GM18511 (cell line): ENCODE results near the gene LY6G5C.

Source experiments
- ATAC-seq: cut with Tn5 transposase; IDR thresholded peaks from one replicate; pipeline ENCODE4 v1.9.1; 2021; ENCODE audit warnings: mild to moderate bottlenecking, moderate library complexity; ENCODE audit not compliant: unreplicated experiment

The LY6G5C gene

GRCh38 chr6:31663126-31663960 lies 17.5 kb downstream of the LY6G5C start:
- no peak for ATAC-seq

GRCh38 chr6:31662124-31662723 lies 18.6 kb downstream of the LY6G5C start:
- no peak for ATAC-seq

GRCh38 chr6:31661262-31662123 lies 19.4 kb downstream of the LY6G5C start:
- ATAC-seq: no peak

GRCh38 chr6:31660381-31661261 lies 20.2 kb downstream of the LY6G5C start, which contains the start of gene C6orf47:
Gene C6orf47 (minus strand): TSS chr6:31660778. CDS start chr6:31659947, 831 bp downstream.
- ATAC-seq: peak; percentile 57

- ATAC-seq: peak; percentile 22
Observed at GRCh38 chr6:31659649-31660380, 21.1 kb downstream of the LY6G5C start.

- no peak for ATAC-seq
Observed at GRCh38 chr6:31658983-31659648, 21.8 kb downstream of the LY6G5C start.

GRCh38 chr6:31658158-31658688 lies 22.6 kb downstream of the LY6G5C start:
- ATAC-seq: no peak

- ATAC-seq: no peak
Observed at GRCh38 chr6:31657406-31658157, 23.3 kb downstream of the LY6G5C start.

- ATAC-seq: no peak
Observed at GRCh38 chr6:31655349-31656237, 25.3 kb downstream of the LY6G5C start, which contains the start of gene APOM. Gene APOM (plus strand): TSS chr6:31655894. CDS start chr6:31655967, 73 bp downstream.

- no peak for ATAC-seq
Observed at GRCh38 chr6:31654574-31655348, 26.1 kb downstream of the LY6G5C start.

GRCh38 chr6:31652925-31653724 lies 27.7 kb downstream of the LY6G5C start:
- ATAC-seq: peak; percentile 75

GRCh38 chr6:31651602-31652191 lies 29.2 kb downstream of the LY6G5C start:
- ATAC-seq: peak; percentile 42

GRCh38 chr6:31645325-31645724 lies 35.5 kb downstream of the LY6G5C start:
- ATAC-seq: no peak

- ATAC-seq: no peak
Observed at GRCh38 chr6:31643818-31644454, 36.9 kb downstream of the LY6G5C start.
